Raji (cell line): ENCODE data around the gene TBX2.

Experiments
- POLR2A ChIP-seq: IDR thresholded peaks from 2 replicates; pipeline ENCODE4 v1.6.1; 2011; ENCODE audit warnings: low read depth, low read length, control low read depth; ENCODE audit not compliant: insufficient read depth

Gene TBX2

GRCh38 chr17:61411261-61412142, 11.9 kb downstream of the TBX2 start:
- no peak for TF ChIP-seq POLR2A

GRCh38 chr17:61412143-61412859, 12.7 kb downstream of the TBX2 start:
- TF ChIP-seq POLR2A: no peak

GRCh38 chr17:61412860-61413660, 13.4 kb downstream of the TBX2 start:
- no peak for TF ChIP-seq POLR2A

GRCh38 chr17:61413661-61414126, 14.1 kb downstream of the TBX2 start:
- TF ChIP-seq POLR2A: no peak

GRCh38 chr17:61414141-61414935, 14.7 kb downstream of the TBX2 start:
- no peak for TF ChIP-seq POLR2A

GRCh38 chr17:61414936-61415251, 15.3 kb downstream of the TBX2 start:
- no peak for TF ChIP-seq POLR2A

GRCh38 chr17:61415374-61416210, 15.9 kb downstream of the TBX2 start:
- TF ChIP-seq POLR2A: no peak

- TF ChIP-seq POLR2A: no peak
Measured at GRCh38 chr17:61416211-61416539, 16.5 kb downstream of the TBX2 start.

- no peak for TF ChIP-seq POLR2A
Measured at GRCh38 chr17:61416540-61417363, 17.1 kb downstream of the TBX2 start.

- no peak for TF ChIP-seq POLR2A
Measured at GRCh38 chr17:61418449-61418848, 18.8 kb downstream of the TBX2 start.

- no peak for TF ChIP-seq POLR2A
Measured at GRCh38 chr17:61419496-61420046, 19.9 kb downstream of the TBX2 start.

GRCh38 chr17:61420052-61420451, 20.4 kb downstream of the TBX2 start:
- TF ChIP-seq POLR2A: no peak

GRCh38 chr17:61420745-61421398, 21.2 kb downstream of the TBX2 start:
- no peak for TF ChIP-seq POLR2A

GRCh38 chr17:61421460-61421859, 21.8 kb downstream of the TBX2 start:
- TF ChIP-seq POLR2A: no peak
